IMR-90 (cell line): ENCODE results near the gene SMKR1.

Source experiments
- BHLHE40 ChIP-seq: fragments of 150-350 bp; IDR thresholded peaks from 2 replicates; pipeline ENCODE4 v1.6.1; 2016; ENCODE audit warnings: mild to moderate bottlenecking, low read depth, low read length
- CEBPB ChIP-seq: IDR thresholded peaks from 2 replicates; pipeline ENCODE4 v1.6.1; 2012; ENCODE audit warnings: low read depth, low read length, improper control_type of control experiment
- CTCF ChIP-seq: conservative IDR thresholded peaks from 2 replicates; pipeline ENCODE4 v1.5.1; 2012; ENCODE audit warnings: mild to moderate bottlenecking, low read depth, low read length, improper control_type of control experiment
- MAZ ChIP-seq: IDR thresholded peaks from 2 replicates; pipeline ENCODE4 v1.6.1; 2012; ENCODE audit warnings: low read depth, mild to moderate bottlenecking, low read length, improper control_type of control experiment, moderate library complexity, borderline replicate concordance
- NFE2L2 ChIP-seq: fragments of 150-350 bp; IDR thresholded peaks from 2 replicates; pipeline ENCODE4 v1.6.1; 2016; ENCODE audit warnings: low read depth, mild to moderate bottlenecking, low read length
- SMC3 ChIP-seq: fragments of 150-350 bp; IDR thresholded peaks from 2 replicates; pipeline ENCODE4 v1.6.1; 2016; ENCODE audit warnings: low read depth, mild to moderate bottlenecking, antibody characterized with exemption, low read length, moderate library complexity

- TF ChIP-seq CTCF: no peak
- no peak for TF ChIP-seq CEBPB
- no peak for TF ChIP-seq SMC3
- no peak for TF ChIP-seq MAZ
- no peak for TF ChIP-seq NFE2L2
- no peak for TF ChIP-seq BHLHE40
Measured at GRCh38 chr7:129462420-129462819, 39.9 kb upstream of the SMKR1 start.
